K562 (cell line): ENCODE results near the gene TEDDM1. TPM values are rescaled to one million over a fixed set of nuclear protein-coding genes. Genes with fewer than 3 reads are reported as not detected.
"Not testable (repeated sequence)": the region's sequence is repeated elsewhere in the genome, so short reads cannot be mapped to it uniquely, and the experiment has no call there.

Experiments used
- ATAC-seq: fragments of 200-7000 bp; cut with Tn5 transposase; 3 replicates; pipeline ENCODE4 v1.9.1; 2020; ENCODE audit warnings: moderate library complexity
- BruUV-seq: library from RNA; stranded (reverse); fragments of 400-500 nt; replicated peaks from 2 replicates; lab custom pipeline; 2021; lab: Mats Ljungman, UMichigan
- CTCF ChIA-PET: fragments of 300-600 bp; formaldehyde crosslinking; extraction: SDS; loops from one replicate; lab custom pipeline; 2021; ENCODE audit warnings: low intra/inter-chr PET ratio; lab: Yijun Ruan, JAX
- POLR2A ChIA-PET: fragments of 300-600, 350-650 bp; sonication (Branson Sonifier 250); formaldehyde crosslinking; extraction: SDS; loops from one replicate; lab custom pipeline; 2021; ENCODE audit warnings: antibody characterized with exemption, inconsistent platforms; lab: Yijun Ruan, JAX
- DNase-seq, 4 experiments: peaks; one replicate each; pipeline versions ENCODE4 v3.0.0 to v3.0.0-alpha.2; 2011 to 2018; ENCODE audit warnings: low spot score in 3 of 4, mixed read lengths in 3 of 4; ENCODE audit errors: extremely low read depth in 1 of 4
- FAIRE-seq: peaks from 2 replicates; lab custom pipeline; 2011; peaks lifted over from hg19 to GRCh38; lab: Jason Lieb, UNC
- H2AFZ ChIP-seq: 2 replicates; pipeline ENCODE4 v1.6.0; 2011; ENCODE audit warnings: low read depth, low read length, control low read depth, inconsistent platforms
- H3K27ac ChIP-seq: fragments of 200-600 bp; 3 replicates; pipeline ENCODE4 v1.8.0; 2011; ENCODE audit warnings: low read depth, mild to moderate bottlenecking, control low read depth, inconsistent platforms, low read length, moderate library complexity, mixed read lengths; ENCODE audit errors: extremely low read depth
- H3K27me3 ChIP-seq, 2 experiments: fragments of 300-600 bp in 1 of 2; 2 replicates in 1 of 2; 3 replicates in 1 of 2; pipeline versions ENCODE4 v1.6.0 to v1.8.0; 2011; ENCODE audit warnings: inconsistent platforms in 2 of 2, low read length in 2 of 2, mild to moderate bottlenecking in 1 of 2, mixed read lengths in 1 of 2, moderate library complexity in 1 of 2; ENCODE audit not compliant: control insufficient read depth in 2 of 2, insufficient read depth in 2 of 2
- H3K36me3 ChIP-seq: fragments of 300-600 bp; 3 replicates; pipeline ENCODE4 v1.8.0; 2011; ENCODE audit warnings: mild to moderate bottlenecking, low read length, inconsistent platforms; ENCODE audit not compliant: control insufficient read depth, insufficient read depth
- H3K4me1 ChIP-seq, 2 experiments: fragments of 200-600 bp in 1 of 2; replicated peaks in 1 of 2; 2 replicates in 1 of 2; 3 replicates in 1 of 2; pipeline versions ENCODE4 v1.5.1 to v1.8.0; 2011; ENCODE audit warnings: inconsistent platforms in 2 of 2, low read length in 2 of 2, mild to moderate bottlenecking in 1 of 2, mixed read lengths in 1 of 2, moderate library complexity in 1 of 2; ENCODE audit not compliant: control insufficient read depth in 2 of 2, insufficient read depth in 2 of 2
- H3K4me2 ChIP-seq: 2 replicates; pipeline ENCODE4 v1.6.1; 2011; ENCODE audit warnings: low read length, control low read depth, inconsistent platforms, mixed read lengths; ENCODE audit not compliant: insufficient read depth
- H3K4me3 ChIP-seq: fragments of 200-600 bp; sonication (generic), shearing (Covaris generic); 2 replicates; pipeline ENCODE4 v1.5.1; 2016; ENCODE audit warnings: control low read depth, inconsistent platforms
- H3K79me2 ChIP-seq: fragments of 200-600 bp; 3 replicates; pipeline ENCODE4 v1.8.0; 2011; ENCODE audit warnings: low read length, inconsistent platforms; ENCODE audit not compliant: control insufficient read depth, insufficient read depth
- H3K9ac ChIP-seq, 2 experiments: 2 replicates each; pipeline versions ENCODE4 v1.6.0 to v1.6.1; 2011; ENCODE audit warnings: low read depth in 2 of 2, low read length in 2 of 2, control low read depth in 1 of 2, inconsistent platforms in 1 of 2, mild to moderate bottlenecking in 1 of 2, mixed read lengths in 1 of 2; ENCODE audit not compliant: insufficient read depth in 1 of 2
- H3K9me1 ChIP-seq: one replicate; pipeline ENCODE4 v1.6.0; 2011; ENCODE audit warnings: inconsistent platforms, mild to moderate bottlenecking, low read length, moderate library complexity; ENCODE audit not compliant: control insufficient read depth, insufficient read depth
- H3K9me3 ChIP-seq: replicated peaks from 2 replicates; pipeline ENCODE4 v1.5.1; 2011; ENCODE audit warnings: low read depth, low read length, inconsistent platforms; ENCODE audit not compliant: control insufficient read depth, insufficient read depth
- H4K20me1 ChIP-seq: replicated peaks from 2 replicates; pipeline ENCODE4 v1.6.1; 2011; ENCODE audit warnings: low read length, inconsistent platforms, mixed read lengths; ENCODE audit not compliant: control insufficient read depth, insufficient read depth
- BDP1 ChIP-seq: IDR thresholded peaks from 3 replicates; pipeline ENCODE4 v1.6.1; 2011; ENCODE audit not compliant: insufficient read length, insufficient read depth
- ELF2 ChIP-seq: fragments of 250-450 bp; sonication (Bioruptor Pico); IDR thresholded peaks from 2 replicates; pipeline ENCODE4 v1.5.0; 2021; ENCODE audit warnings: mild to moderate bottlenecking
- NFRKB ChIP-seq: fragments of 450-650 bp; IDR thresholded peaks from 2 replicates; pipeline ENCODE4 v1.6.1; 2016; ENCODE audit warnings: low read depth
- SMARCA5 ChIP-seq: fragments of 450-650 bp; IDR thresholded peaks from 2 replicates; pipeline ENCODE4 v1.6.1; 2016
- XRCC5 ChIP-seq: fragments of 200-400 bp; formaldehyde crosslinking; IDR thresholded peaks from 2 replicates; pipeline ENCODE4 v1.6.1; 2017; ENCODE audit warnings: low read depth, mild to moderate bottlenecking, low read length
- ZNF444 ChIP-seq: fragments of 250-450 bp; sonication (Bioruptor Pico); IDR thresholded peaks from 2 replicates; pipeline ENCODE4 v1.4.0; 2020; ENCODE audit warnings: mild to moderate bottlenecking, moderate library complexity
- WGBS: fragments of 100-300 bp; shearing (Covaris generic); methylation state at CpG from one replicate; pipeline ENCODE4 v1.1.6; 2016; ENCODE audit warnings: low coverage, mixed read lengths; ENCODE audit not compliant: insufficient coverage; ENCODE audit errors: missing lambda C conversion rate; 5-methylcytosine and 5-hydroxymethylcytosine counted together
- in situ Hi-C: fragments of 300-500 bp; cut with MboI; formaldehyde crosslinking; loops from 4 replicates; pipeline ENCODE4 v1.15.0; 2018; ENCODE audit warnings: inconsistent platforms, mixed read lengths
- intact Hi-C: fragments of 100-400 bp; cut with micrococcal nuclease; formaldehyde crosslinking; loops from 2 replicates; pipeline ENCODE4 v1.14.2; 2022
- polyA plus RNA-seq, 8 experiments: library from polyadenylated mRNA; depleted of rRNA in 4 of 8; stranded (reverse) in 5 of 8; unstranded in 3 of 8; fragments of >200 nt; fragmentation: Nextera tagmentation in 2 of 8; fragmentation: Illumina TruSeq in 1 of 8; extraction: Ambion mirVana in 2 of 8; extraction: Trizol in 1 of 8; gene quantifications; 2 replicates each; pipeline versions ENCODE4 v1.2.1 to v1.2.3, GENCODE V29; 2011 to 2014; ENCODE audit warnings: inconsistent platforms in 1 of 8, missing spikeins in 1 of 8
- total RNA-seq, 7 experiments: library from RNA; depleted of rRNA in 6 of 7; stranded (reverse); fragments of >200 nt in 6 of 7; fragmentation: Illumina TruSeq in 2 of 7; extraction: Trizol in 2 of 7; gene quantifications; 2 replicates each; pipeline versions ENCODE4 v1.2.1 to v1.2.3, GENCODE V29; 2011 to 2021; ENCODE audit warnings: low replicate concordance in 1 of 7

Gene TEDDM1
- total and polyA plus RNA-seq, 9 of the 15 experiments (the other 6 are each of a cell fraction or from before 2014, with no cell fraction given) = not detected

- H4K20me1 ChIP-seq, H3K9me3 ChIP-seq, H3K4me1 ChIP-seq, FAIRE-seq, ATAC-seq, H3K9ac ChIP-seq, H3K27me3 ChIP-seq, intact Hi-C loops, H3K4me2 ChIP-seq, H3K79me2 ChIP-seq, CTCF ChIA-PET, H3K9me1 ChIP-seq, BruUV-seq, H3K4me3 ChIP-seq, DNase-seq, H2AFZ ChIP-seq, H3K27ac ChIP-seq, in situ Hi-C loops: not testable (repeated sequence)
- POLR2A ChIA-PET = interaction anchor here (0.6 to 5.3 kb wide), 10 partner anchors 8 to 222 kb away, joined by 3 to 60 read pairs (median 4); partner anchors contain the start of gene GLUL
- peaks cover 37% of the 10 kb centered on the region for H3K36me3 ChIP-seq
- 88% methylated on average over 7 of the region's 7 CpGs for WGBS
Observed at GRCh38 chr1:182379781-182380180, 20.7 kb downstream of the TEDDM1 start.

DNA sequence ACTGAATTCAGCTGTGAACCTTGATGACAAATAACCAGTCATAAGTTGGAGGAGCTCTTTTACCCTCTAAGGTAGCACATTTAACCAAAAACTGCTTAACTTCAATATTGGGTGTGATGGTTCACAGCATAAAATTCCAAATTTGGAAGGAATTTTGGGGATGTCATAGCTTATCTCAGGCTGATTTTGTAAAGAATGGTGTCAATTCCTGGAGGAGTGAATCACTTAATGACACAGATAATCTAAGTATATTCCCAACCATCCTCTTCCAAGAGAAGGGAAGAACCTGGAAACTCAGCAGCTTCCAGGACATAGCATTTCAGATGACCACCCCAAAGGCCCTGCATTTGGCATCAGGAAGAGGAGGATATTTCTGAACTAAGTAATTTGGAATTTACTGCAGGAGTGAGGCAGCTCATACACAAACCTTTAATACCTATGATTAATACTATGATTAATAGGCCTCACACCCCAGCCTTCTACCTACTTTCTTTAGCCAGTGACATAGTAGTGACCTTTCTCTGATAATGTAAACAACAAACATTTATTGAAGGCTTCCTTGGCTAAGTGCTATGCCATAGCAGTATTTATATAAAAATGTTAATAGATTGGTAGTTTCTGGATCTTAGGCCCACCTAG, 23.4 kb downstream of the TEDDM1 start:
- H3K9me1 ChIP-seq = no peaks in the 10 kb centered on the region
- no peak overlapping the region for H3K4me3 ChIP-seq

More for the DNA sequence above, 23.4 kb downstream of the TEDDM1 start:
- no peak overlapping the region for H3K9ac ChIP-seq
- H3K36me3 ChIP-seq = peaks cover 9% of the 10 kb centered on the region; the same call in 2 of the 3 replicates
- no peaks in the 10 kb centered on the region for H3K27me3 ChIP-seq
- in situ Hi-C loops (no loop called here), intact Hi-C loops (no loop called here)
- TF ChIP-seq ELF2 = no peak
- TF ChIP-seq SMARCA5 = no peak
- no peak for TF ChIP-seq NFRKB
- TF ChIP-seq BDP1 = no peak
- TF ChIP-seq ZNF444 (CRISPR knock-in tag) = no peak
- no peak for TF ChIP-seq XRCC5
- no peaks in the 10 kb centered on the region for H3K9me3 ChIP-seq
- no peaks in the 10 kb centered on the region for H3K79me2 ChIP-seq
- H3K4me2 ChIP-seq = no peak overlapping the region
- H3K4me1 ChIP-seq = no peaks in the 10 kb centered on the region
- POLR2A ChIA-PET = interaction anchor here (0.8 to 5.6 kb wide), 11 partner anchors 10 to 236 kb away, joined by 3 to 53 read pairs (median 4); partner anchors contain the start of gene GLUL
- H2AFZ ChIP-seq = no peak overlapping the region
- ATAC-seq (no peak), FAIRE-seq (no peak), DNase-seq (no peak)
- no peaks in the 10 kb centered on the region for H4K20me1 ChIP-seq
- no peak overlapping the region for H3K27ac ChIP-seq
- no TSS peak for BruUV-seq
- CTCF ChIA-PET = no interaction called here
